Suprapubic skin (tissue), 4 donors: Measurements from ENCODE around the gene STX5.

Experiments
- POLR2A ChIP-seq, 2 donors: fragments of 450-650 bp; IDR thresholded peaks; one replicate each; pipeline ENCODE4 v1.6.1; 2017; ENCODE audit warnings: antibody characterized with exemption in 2 of 2, mild to moderate bottlenecking in 2 of 2, moderate library complexity in 2 of 2
- POLR2AphosphoS5 ChIP-seq, 3 donors: sonication (generic); formaldehyde crosslinking; IDR thresholded peaks; one replicate each; pipeline ENCODE4 v1.6.1; 2017; ENCODE audit warnings: antibody characterized with exemption in 3 of 3
- TF ChIP-seq, protein P1 (sequence below), 2 donors: fragments of 200-600 bp in 1 of 2; fragments of 450-650 bp in 1 of 2; sonication (generic) in 1 of 2; IDR thresholded peaks; one replicate each; pipeline ENCODE4 v1.5.1; 2016 to 2019; ENCODE audit warnings: antibody characterized with exemption in 2 of 2, mild to moderate bottlenecking in 1 of 2, moderate library complexity in 1 of 2

DNA sequence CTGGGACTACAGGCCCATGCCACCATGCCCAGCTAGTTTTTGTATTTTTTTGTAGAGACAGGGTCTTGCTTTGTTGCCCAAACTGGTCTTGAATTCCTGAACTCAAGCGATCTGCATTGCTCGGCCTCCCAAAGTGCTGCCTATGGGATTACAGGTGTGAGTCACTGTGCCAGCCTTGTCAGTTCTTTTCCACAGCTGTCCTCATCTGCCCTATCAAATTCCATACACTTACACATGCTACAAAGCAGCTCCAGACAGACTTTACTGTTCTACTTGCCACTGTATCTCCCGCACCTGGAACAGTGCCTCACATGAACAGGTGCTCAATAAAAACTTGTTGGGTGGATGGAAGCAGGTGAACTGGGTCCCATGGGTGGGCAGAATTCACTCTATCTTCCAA is 8.2 kb downstream of the STX5 start:
- TF ChIP-seq POLR2A (IDR thresholded peaks at IDR 0.05) (no peak), POLR2AphosphoS5 (IDR thresholded peaks at IDR 0.05) (no peak)
- TF ChIP-seq, protein P1, sequence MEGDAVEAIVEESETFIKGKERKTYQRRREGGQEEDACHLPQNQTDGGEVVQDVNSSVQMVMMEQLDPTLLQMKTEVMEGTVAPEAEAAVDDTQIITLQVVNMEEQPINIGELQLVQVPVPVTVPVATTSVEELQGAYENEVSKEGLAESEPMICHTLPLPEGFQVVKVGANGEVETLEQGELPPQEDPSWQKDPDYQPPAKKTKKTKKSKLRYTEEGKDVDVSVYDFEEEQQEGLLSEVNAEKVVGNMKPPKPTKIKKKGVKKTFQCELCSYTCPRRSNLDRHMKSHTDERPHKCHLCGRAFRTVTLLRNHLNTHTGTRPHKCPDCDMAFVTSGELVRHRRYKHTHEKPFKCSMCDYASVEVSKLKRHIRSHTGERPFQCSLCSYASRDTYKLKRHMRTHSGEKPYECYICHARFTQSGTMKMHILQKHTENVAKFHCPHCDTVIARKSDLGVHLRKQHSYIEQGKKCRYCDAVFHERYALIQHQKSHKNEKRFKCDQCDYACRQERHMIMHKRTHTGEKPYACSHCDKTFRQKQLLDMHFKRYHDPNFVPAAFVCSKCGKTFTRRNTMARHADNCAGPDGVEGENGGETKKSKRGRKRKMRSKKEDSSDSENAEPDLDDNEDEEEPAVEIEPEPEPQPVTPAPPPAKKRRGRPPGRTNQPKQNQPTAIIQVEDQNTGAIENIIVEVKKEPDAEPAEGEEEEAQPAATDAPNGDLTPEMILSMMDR (IDR thresholded peaks at IDR 0.05) = no peak
